GM12878 (cell line): ENCODE data around the gene ATL2.

Experiments used
- BCL11A ChIP-seq: IDR thresholded peaks from 2 replicates; pipeline ENCODE4 v1.6.1; 2011; ENCODE audit warnings: low read depth, low read length
- CBFB ChIP-seq: IDR thresholded peaks from 2 replicates; pipeline ENCODE4 v1.6.1; 2016; ENCODE audit warnings: antibody characterized with exemption, low read depth
- CHD1 ChIP-seq: IDR thresholded peaks from 2 replicates; pipeline ENCODE4 v1.6.1; 2012; ENCODE audit warnings: low read depth, low read length, improper control_type of control experiment
- CREM ChIP-seq: IDR thresholded peaks from 2 replicates; pipeline ENCODE4 v1.6.1; 2014; ENCODE audit warnings: antibody characterized with exemption, low read depth
- CTCF ChIP-seq, 3 experiments: IDR thresholded peaks in 2 of 3; conservative IDR thresholded peaks in 1 of 3; 2 replicates each; pipeline ENCODE4 v1.5.1; 2011; ENCODE audit warnings: low read depth in 3 of 3, low read length in 3 of 3, mild to moderate bottlenecking in 3 of 3, control low read depth in 2 of 3, moderate library complexity in 2 of 3, inconsistent platforms in 1 of 3, mixed read lengths in 1 of 3; ENCODE audit not compliant: control insufficient read depth in 2 of 3, insufficient read depth in 1 of 3; ENCODE audit errors: extremely low read depth in 1 of 3
- EZH2 ChIP-seq: IDR thresholded peaks from 2 replicates; pipeline ENCODE4 v1.6.1; 2012; ENCODE audit warnings: low read depth, mild to moderate bottlenecking, control low read depth, inconsistent platforms, low read length, borderline replicate concordance; ENCODE audit not compliant: control insufficient read depth
- MEF2B ChIP-seq: fragments of 450-650 bp; IDR thresholded peaks from 2 replicates; pipeline ENCODE4 v1.6.1; 2018; ENCODE audit warnings: mild to moderate bottlenecking, moderate library complexity; ENCODE audit not compliant: partially characterized antibody, poor library complexity, severe bottlenecking
- NR2C2 ChIP-seq: IDR thresholded peaks from 2 replicates; pipeline ENCODE4 v1.6.1; 2011; ENCODE audit warnings: borderline replicate concordance, low read depth; ENCODE audit not compliant: control insufficient read depth, insufficient read length
- RFX5 ChIP-seq: IDR thresholded peaks from 2 replicates; pipeline ENCODE4 v1.6.1; 2011; ENCODE audit warnings: low read depth, low read length, improper control_type of control experiment
- SP1 ChIP-seq: IDR thresholded peaks from one replicate; pipeline ENCODE4 v1.6.1; 2011; ENCODE audit warnings: low read depth, low read length

GRCh38 chr2:38266382-38267061, 110.6 kb downstream of the ATL2 start:
- TF ChIP-seq NR2C2 (no peak), SP1 (no peak), EZH2 (no peak), MEF2B (peak; percentile 21), BCL11A (no peak), CTCF (IDR thresholded peaks at IDR 0.05 in 2 of 3, conservative IDR thresholded peaks at IDR 0.05 in 1 of 3; ENCODE audit: control insufficient read depth in 2 of 3, extremely low read depth in 1 of 3, insufficient read depth in 1 of 3, low read depth in 3 of 3, low read length in 3 of 3) (no peak), CBFB (no peak), CHD1 (no peak), RFX5 (no peak), CREM (no peak)
